PC-3 (cell line): ENCODE measurements around the gene TRIM43. TPM values are rescaled to one million over a fixed set of nuclear protein-coding genes. Genes with fewer than 3 reads are reported as not detected.
"Not testable (repeated sequence)": the region's sequence is repeated elsewhere in the genome, so short reads cannot be mapped to it uniquely, and the experiment has no call there.

Source experiments
- ATAC-seq: fragments of 200-7000 bp; cut with Tn5 transposase; 2 replicates; pipeline ENCODE4 v1.9.1; 2020; ENCODE audit warnings: mild to moderate bottlenecking, moderate library complexity
- BruUV-seq: library from RNA; stranded (reverse); fragments of 400-500 nt; replicated peaks from 2 replicates; lab custom pipeline; 2021; lab: Mats Ljungman, UMichigan
- CTCF ChIA-PET: fragments of 300-600 bp; sonication (Branson Sonifier 250); formaldehyde crosslinking; loops from one replicate; lab custom pipeline; 2022; ENCODE audit warnings: antibody characterized with exemption; lab: Charles Lee
- POLR2A ChIA-PET: fragments of 300-600 bp; sonication (Branson Sonifier 250); formaldehyde crosslinking; loops from one replicate; lab custom pipeline; 2022; ENCODE audit warnings: antibody characterized with exemption; ENCODE audit not compliant: unreplicated experiment; lab: Charles Lee
- DNase-seq: peaks from one replicate; pipeline ENCODE4 v3.0.0-alpha.2; 2015
- H2AFZ ChIP-seq: fragments of 300-600 bp; sonication (generic); 2 replicates; pipeline ENCODE4 v1.6.0; 2016; ENCODE audit warnings: antibody characterized with exemption, low read length
- H3F3A ChIP-seq: fragments of 300-600 bp; sonication (generic); one replicate; pipeline ENCODE4 v1.6.0; 2017; ENCODE audit warnings: antibody characterized with exemption, low read length, control low read depth, mild to moderate bottlenecking; ENCODE audit not compliant: unreplicated experiment
- H3K27ac ChIP-seq: fragments of 300-600 bp; sonication (generic); 2 replicates; pipeline ENCODE4 v1.5.1; 2016; ENCODE audit warnings: mild to moderate bottlenecking, low read length
- H3K27me3 ChIP-seq: fragments of 300-600 bp; sonication (generic); 2 replicates; pipeline ENCODE4 v1.6.1; 2016; ENCODE audit warnings: low read length, mixed read lengths
- H3K36me3 ChIP-seq: fragments of 300-600 bp; sonication (generic); 2 replicates; pipeline ENCODE4 v1.6.1; 2016; ENCODE audit warnings: low read depth, mixed run types, low read length, mixed read lengths
- H3K4me1 ChIP-seq: fragments of 300-600 bp; sonication (generic); 2 replicates; pipeline ENCODE4 v1.5.1; 2016; ENCODE audit warnings: low read length; ENCODE audit not compliant: insufficient read depth
- H3K4me2 ChIP-seq: fragments of 300-600 bp; sonication (generic); 2 replicates; pipeline ENCODE4 v1.6.0; 2016; ENCODE audit warnings: low read length
- H3K4me3 ChIP-seq: fragments of 300-600 bp; sonication (generic); 2 replicates; pipeline ENCODE4 v1.5.1; 2016; ENCODE audit warnings: mild to moderate bottlenecking, low read length, mixed read lengths
- H3K79me2 ChIP-seq: fragments of 300-600 bp; sonication (generic); 2 replicates; pipeline ENCODE4 v1.6.1; 2017; ENCODE audit warnings: low read length, mixed read lengths
- H3K9ac ChIP-seq: fragments of 300-600 bp; sonication (generic); 2 replicates; pipeline ENCODE4 v1.6.0; 2016; ENCODE audit warnings: mild to moderate bottlenecking, low read length
- H3K9me2 ChIP-seq: fragments of 300-600 bp; sonication (generic); replicated peaks from 2 replicates; pipeline ENCODE4 v1.6.1; 2016; ENCODE audit warnings: mixed run types, low read length, mixed read lengths
- H3K9me3 ChIP-seq: fragments of 300-600 bp; sonication (generic); 2 replicates; pipeline ENCODE4 v1.6.1; 2016; ENCODE audit warnings: low read length, mixed read lengths
- H4K20me1 ChIP-seq: fragments of 300-600 bp; sonication (generic); 2 replicates; pipeline ENCODE4 v1.6.1; 2016; ENCODE audit warnings: low read length, mixed read lengths
- intact Hi-C: fragments of 100-400 bp; cut with micrococcal nuclease; formaldehyde crosslinking; loops from 2 replicates; pipeline ENCODE4 v1.9.0; 2023
- total RNA-seq: library from RNA; depleted of rRNA; stranded (reverse); fragments of >200 nt; gene quantifications from 2 replicates; pipeline ENCODE4 v1.2.3, GENCODE V29; 2014

Gene TRIM43
- total RNA-seq, 1 experiment from 2014 or later, result not detected

DNA sequence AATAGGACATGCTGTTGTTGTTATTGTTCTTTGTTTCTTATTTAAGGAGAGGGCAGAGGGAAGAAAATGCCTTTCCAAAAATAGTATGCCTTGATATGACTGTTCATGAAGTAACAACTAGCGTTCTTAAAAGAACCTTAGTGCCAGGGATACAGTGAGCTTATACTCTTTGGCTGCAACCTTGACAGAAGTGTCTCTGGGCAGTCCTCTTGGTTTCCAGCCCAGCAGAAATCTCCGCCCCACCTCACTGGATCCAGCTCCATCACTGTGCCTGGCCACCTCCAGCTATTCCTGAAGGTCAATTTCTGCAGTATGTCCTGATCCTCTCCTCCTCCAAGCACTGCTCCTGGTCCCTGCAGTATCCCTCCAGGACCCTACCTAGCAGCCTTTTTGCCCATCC, 39.2 kb downstream of the TRIM43 start:
- H3K36me3 ChIP-seq, H3F3A ChIP-seq, H3K9me3 ChIP-seq, H3K9me2 ChIP-seq, CTCF ChIA-PET, BruUV-seq, H2AFZ ChIP-seq, intact Hi-C loops, POLR2A ChIA-PET, H3K4me2 ChIP-seq, DNase-seq, H3K79me2 ChIP-seq, H3K4me1 ChIP-seq, ATAC-seq, H4K20me1 ChIP-seq, H3K4me3 ChIP-seq, H3K27me3 ChIP-seq, H3K9ac ChIP-seq, H3K27ac ChIP-seq: not testable (repeated sequence)

DNA sequence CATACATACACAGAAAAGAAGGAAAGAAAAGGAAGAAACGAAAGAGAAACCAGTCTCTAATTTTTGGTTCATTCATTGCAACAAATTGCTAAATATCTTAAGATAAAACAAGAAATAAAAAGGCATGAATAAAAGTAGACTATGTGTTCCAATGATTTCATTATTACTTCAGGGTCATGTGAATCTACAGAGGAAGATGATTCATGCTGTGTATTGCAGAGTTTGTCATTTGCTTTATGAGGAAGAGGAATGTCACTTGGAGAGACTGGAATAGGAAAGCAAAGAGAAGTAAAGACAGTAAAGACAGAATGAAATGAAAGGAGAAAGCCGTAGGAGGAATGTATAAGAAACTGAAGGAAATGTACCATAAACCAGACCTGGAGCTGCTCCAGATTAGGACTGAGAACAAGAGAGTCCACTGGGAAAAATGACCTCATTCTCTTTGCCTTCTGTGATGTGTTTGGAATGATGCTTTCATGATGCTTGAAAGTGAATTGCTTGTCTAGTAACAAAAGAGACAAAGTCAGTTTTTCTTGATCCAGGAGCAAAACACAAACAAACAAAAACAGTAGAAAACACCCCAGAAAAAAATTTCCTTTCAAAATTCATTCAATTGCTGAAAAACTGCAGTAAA, 41.9 kb downstream of the TRIM43 start:
- CTCF ChIA-PET, result not testable (repeated sequence)
- ATAC-seq, result peak; percentile 93

DNA sequence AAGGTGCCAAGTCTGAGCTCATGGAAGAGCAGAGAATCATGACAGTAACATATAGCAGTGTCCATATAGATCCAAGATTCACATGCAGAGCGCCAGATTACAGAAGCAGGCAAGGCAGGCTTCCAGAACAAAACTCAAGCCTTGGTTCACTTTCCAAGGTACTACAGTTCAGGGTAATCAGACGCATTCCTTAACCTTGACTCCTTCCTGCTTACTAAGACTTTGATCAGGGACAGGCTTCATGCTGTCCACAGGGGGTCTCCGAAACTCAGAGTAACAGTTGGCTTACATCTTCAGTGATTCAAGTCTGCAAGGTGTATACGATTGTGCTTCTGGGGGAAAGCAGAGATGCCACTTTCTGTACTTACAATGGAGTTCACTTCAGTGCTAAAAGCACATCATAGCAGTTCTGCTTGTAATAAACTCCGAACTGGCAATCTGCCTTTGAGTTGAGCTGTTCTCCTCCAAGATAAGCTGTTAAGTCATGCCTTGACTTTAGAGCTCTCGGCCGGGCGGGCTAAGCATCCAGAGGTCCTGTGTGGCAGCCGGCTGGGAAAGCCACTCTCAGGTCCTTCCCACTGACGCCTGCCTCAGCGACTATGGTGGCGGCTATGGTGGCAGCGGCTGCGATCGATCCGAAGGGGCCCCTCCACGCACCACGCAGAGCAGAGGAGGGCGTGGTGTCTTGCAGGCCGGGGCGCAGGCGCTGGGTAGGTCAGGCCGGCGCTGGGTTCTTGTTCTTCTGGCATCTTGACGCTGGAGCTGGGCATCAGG, 48.9 kb downstream of the TRIM43 start:
- CTCF ChIA-PET, H3K27me3 ChIP-seq, DNase-seq, H2AFZ ChIP-seq, H3K4me2 ChIP-seq, H3K9me2 ChIP-seq, POLR2A ChIA-PET, H3K9me3 ChIP-seq, H3K36me3 ChIP-seq, H4K20me1 ChIP-seq, H3K79me2 ChIP-seq, H3K27ac ChIP-seq, H3K9ac ChIP-seq, H3K4me1 ChIP-seq, H3K4me3 ChIP-seq, intact Hi-C loops, BruUV-seq, H3F3A ChIP-seq: not testable (repeated sequence)
- peak; percentile 21; the same call in 1 of the 2 replicates for ATAC-seq

More for the DNA sequence above, 41.9 kb downstream of the TRIM43 start:
- H3K79me2 ChIP-seq, H3K4me2 ChIP-seq, H3K9me2 ChIP-seq, H2AFZ ChIP-seq, H3K27ac ChIP-seq, POLR2A ChIA-PET, intact Hi-C loops, H3F3A ChIP-seq, H3K36me3 ChIP-seq, H3K4me1 ChIP-seq, H3K4me3 ChIP-seq, H3K9me3 ChIP-seq, H3K9ac ChIP-seq, DNase-seq, H3K27me3 ChIP-seq, H4K20me1 ChIP-seq, BruUV-seq: not testable (repeated sequence)

DNA sequence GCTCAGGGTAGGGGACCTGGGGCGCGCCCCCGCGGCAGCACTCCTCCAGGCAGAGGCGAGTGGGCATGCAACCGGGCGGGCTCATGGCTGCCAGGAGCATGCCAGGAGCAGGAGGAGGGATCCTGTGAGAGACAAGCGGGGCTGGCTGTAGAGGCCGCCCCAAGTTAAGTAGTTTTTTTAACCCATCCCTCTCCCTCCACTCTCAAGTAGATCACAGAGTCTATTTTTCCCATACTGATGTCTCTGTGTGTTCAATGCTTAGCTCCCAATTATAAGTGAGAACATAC, 49.4 kb downstream of the TRIM43 start:
- POLR2A ChIA-PET, H3K79me2 ChIP-seq, CTCF ChIA-PET: not testable (repeated sequence)

DNA sequence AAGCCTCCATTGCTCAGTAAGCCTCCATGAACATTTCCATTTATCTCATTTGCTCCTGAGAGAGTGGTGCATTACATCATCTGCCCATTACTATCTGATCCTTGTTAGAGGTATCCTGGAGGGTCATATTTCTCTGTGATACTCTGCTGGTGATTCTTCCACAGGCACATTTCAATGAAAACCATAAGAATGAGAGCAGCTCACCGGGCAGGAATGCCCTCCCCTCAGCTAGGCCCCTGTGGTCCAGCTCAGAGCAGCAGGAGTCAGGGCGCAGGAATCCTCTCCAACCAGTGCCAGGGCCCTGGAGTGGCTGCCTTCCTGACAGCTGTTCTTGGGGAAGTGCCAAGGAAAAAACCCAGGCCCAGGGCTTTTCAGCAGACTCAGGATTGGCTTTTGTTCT, 50.0 kb downstream of the TRIM43 start:
- BruUV-seq, H3K9ac ChIP-seq, H2AFZ ChIP-seq, H3K27ac ChIP-seq, H3K36me3 ChIP-seq, H3F3A ChIP-seq, H4K20me1 ChIP-seq, H3K4me1 ChIP-seq, H3K4me3 ChIP-seq, H3K79me2 ChIP-seq, intact Hi-C loops, CTCF ChIA-PET, H3K4me2 ChIP-seq, H3K9me3 ChIP-seq, POLR2A ChIA-PET, H3K27me3 ChIP-seq, H3K9me2 ChIP-seq: not testable (repeated sequence)
- DNase-seq, result peak; percentile 58
- ATAC-seq, result peak; percentile 76

More for the DNA sequence above, 49.4 kb downstream of the TRIM43 start:
- ATAC-seq, H3K36me3 ChIP-seq, H3K9ac ChIP-seq, H3F3A ChIP-seq, H3K9me3 ChIP-seq, H3K27ac ChIP-seq, H4K20me1 ChIP-seq, DNase-seq, H3K9me2 ChIP-seq, H3K27me3 ChIP-seq, H3K4me3 ChIP-seq, H3K4me2 ChIP-seq, H3K4me1 ChIP-seq, intact Hi-C loops, H2AFZ ChIP-seq, BruUV-seq: not testable (repeated sequence)

DNA sequence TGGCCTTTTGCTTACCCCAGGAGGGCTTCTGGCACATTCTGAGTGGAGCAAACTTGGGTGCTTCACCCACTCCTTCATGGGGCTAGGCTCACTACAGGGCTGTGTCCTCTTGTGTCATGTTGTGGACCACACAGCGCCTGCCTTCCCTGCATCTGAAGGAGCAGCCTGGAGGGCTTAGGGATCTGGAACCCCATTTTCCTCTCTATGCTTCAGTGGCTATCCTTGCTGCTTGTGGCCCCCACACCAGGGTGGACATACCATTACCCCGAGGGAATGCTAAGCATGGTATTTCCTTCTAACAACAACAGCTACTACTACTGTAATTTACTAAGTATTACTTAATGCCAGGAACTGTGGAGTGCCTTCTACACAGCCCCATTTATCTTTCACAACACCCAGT, 50.6 kb downstream of the TRIM43 start:
- H3K4me3 ChIP-seq, H3K27ac ChIP-seq, H2AFZ ChIP-seq, H3K36me3 ChIP-seq, H4K20me1 ChIP-seq, H3K9ac ChIP-seq, ATAC-seq, H3K9me2 ChIP-seq, H3K79me2 ChIP-seq, H3F3A ChIP-seq, H3K27me3 ChIP-seq, DNase-seq, H3K4me2 ChIP-seq, POLR2A ChIA-PET, intact Hi-C loops, H3K4me1 ChIP-seq, CTCF ChIA-PET, H3K9me3 ChIP-seq: not testable (repeated sequence)
- BruUV-seq, result TSS peak; percentile 30
